ENCODE measurements around the gene SYT15.

SYT15 gene

DNA sequence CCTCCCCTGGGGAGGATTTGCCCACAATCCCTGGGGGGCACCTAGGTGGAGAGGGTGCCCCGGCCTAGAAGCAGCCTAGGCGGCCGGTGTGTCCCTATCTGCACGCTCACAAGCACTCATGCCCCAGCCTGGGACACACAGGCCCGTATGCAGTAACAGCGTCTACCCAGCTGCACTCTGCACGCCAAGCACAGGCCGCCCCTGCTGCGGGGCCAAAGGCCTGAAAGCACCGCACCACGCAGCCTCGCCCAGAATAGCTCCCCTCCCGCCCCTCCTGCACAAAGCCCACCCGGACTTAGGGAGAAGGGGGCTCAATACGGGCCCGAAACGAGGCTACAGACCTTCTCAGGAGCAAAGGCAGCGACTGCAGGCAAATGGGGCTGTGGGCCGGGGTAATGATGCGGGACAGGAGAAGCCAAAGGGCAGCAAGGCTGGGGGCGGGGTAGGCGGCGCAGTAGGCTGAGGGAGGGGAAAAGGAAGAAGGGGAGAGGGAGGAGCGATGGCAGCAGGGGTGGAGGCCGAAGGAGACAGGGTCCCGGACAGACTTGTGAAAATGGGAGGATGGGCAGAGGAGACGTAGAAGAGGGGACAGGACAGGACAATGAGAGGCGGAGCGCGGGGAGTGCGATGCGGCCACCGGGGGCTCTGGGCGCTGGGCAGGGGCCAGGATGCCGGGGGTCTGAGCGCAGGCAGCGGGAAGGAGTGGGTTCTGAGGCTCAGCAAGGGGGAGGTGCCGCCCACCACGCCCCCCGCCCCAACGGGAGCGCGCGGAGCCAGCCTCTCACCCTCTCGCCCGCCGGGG lies 23.0 kb upstream of the SYT15 start:
- TF ChIP-seq, protein P1, sequence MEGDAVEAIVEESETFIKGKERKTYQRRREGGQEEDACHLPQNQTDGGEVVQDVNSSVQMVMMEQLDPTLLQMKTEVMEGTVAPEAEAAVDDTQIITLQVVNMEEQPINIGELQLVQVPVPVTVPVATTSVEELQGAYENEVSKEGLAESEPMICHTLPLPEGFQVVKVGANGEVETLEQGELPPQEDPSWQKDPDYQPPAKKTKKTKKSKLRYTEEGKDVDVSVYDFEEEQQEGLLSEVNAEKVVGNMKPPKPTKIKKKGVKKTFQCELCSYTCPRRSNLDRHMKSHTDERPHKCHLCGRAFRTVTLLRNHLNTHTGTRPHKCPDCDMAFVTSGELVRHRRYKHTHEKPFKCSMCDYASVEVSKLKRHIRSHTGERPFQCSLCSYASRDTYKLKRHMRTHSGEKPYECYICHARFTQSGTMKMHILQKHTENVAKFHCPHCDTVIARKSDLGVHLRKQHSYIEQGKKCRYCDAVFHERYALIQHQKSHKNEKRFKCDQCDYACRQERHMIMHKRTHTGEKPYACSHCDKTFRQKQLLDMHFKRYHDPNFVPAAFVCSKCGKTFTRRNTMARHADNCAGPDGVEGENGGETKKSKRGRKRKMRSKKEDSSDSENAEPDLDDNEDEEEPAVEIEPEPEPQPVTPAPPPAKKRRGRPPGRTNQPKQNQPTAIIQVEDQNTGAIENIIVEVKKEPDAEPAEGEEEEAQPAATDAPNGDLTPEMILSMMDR (IDR thresholded peaks at IDR 0.05; ENCODE audit: insufficient read depth, missing control alignments) = no peak
- no peak for DNase-seq (ENCODE audit: insufficient read length, low spot score)
- FAIRE-seq = no peak

GRCh38 chr10:46556515-46557318 lies 22.2 kb upstream of the SYT15 start, which contains the start of gene GPRIN2:
Gene GPRIN2 (minus strand): TSS chr10:46556658. CDS start chr10:46550736, 5,922 bp downstream.
- DNase-seq (ENCODE audit: insufficient read length, low spot score) (no peak), FAIRE-seq (no peak)
- TF ChIP-seq, protein P1 (IDR thresholded peaks at IDR 0.05; ENCODE audit: insufficient read depth, missing control alignments) = no peak

GRCh38 chr10:46557319-46558121 lies 21.4 kb upstream of the SYT15 start:
- TF ChIP-seq, protein P1 (IDR thresholded peaks at IDR 0.05; ENCODE audit: insufficient read depth, missing control alignments) = no peak
- DNase-seq (ENCODE audit: insufficient read length, low spot score) (no peak), FAIRE-seq (no peak)

DNA sequence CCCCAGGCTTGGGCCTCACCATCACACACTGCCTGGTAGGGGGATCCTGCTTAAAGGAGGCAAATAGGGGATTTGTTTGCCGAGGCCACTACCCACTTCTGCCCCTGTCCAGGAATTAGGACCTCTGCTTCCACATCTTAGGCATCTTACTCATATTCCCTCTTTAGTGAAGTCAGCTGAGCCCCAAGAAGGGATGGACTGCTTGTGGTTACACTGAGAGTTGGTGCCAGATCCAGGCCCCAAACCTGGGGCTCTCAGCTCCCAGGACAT lies 20.9 kb upstream of the SYT15 start:
- DNase-seq (ENCODE audit: insufficient read length, low spot score) (no peak), FAIRE-seq (no peak)
- TF ChIP-seq, protein P1 (IDR thresholded peaks at IDR 0.05; ENCODE audit: insufficient read depth, missing control alignments) = no peak

- TF ChIP-seq, protein P1 (IDR thresholded peaks at IDR 0.05; ENCODE audit: insufficient read depth, missing control alignments) = no peak
- no peak for FAIRE-seq
- DNase-seq (ENCODE audit: insufficient read length, low spot score) = no peak
These were observed 20.3 kb upstream of the SYT15 start for GRCh38 chr10:46558392-46559185.

GRCh38 chr10:46559231-46559671 lies 19.7 kb upstream of the SYT15 start:
- TF ChIP-seq, protein P1 (IDR thresholded peaks at IDR 0.05; ENCODE audit: insufficient read depth, missing control alignments) = no peak
- DNase-seq (ENCODE audit: insufficient read length, low spot score) (no peak), FAIRE-seq (no peak)

All from D721Med (cell line).